Right cardiac atrium (tissue), 5 donors: ENCODE results near the gene ELF4. TPM values are rescaled to one million over a fixed set of nuclear protein-coding genes. Genes with fewer than 3 reads are reported as not detected.

ENCODE experiments used
- ATAC-seq, 2 donors: fragments of 200-7000 bp; cut with Tn5 transposase; one replicate each; pipeline versions ENCODE4 v1.8.0 to v1.9.1; 2020; ENCODE audit warnings: moderate library complexity in 2 of 2, mild to moderate bottlenecking in 1 of 2
- DNase-seq, 3 donors: peaks; one replicate each; pipeline ENCODE4 v3.0.0-alpha.2; 2020
- H3K27ac ChIP-seq: one replicate; pipeline ENCODE4 v1.5.1; 2013; ENCODE audit warnings: mild to moderate bottlenecking, low read length, control low read depth, moderate library complexity
- H3K27me3 ChIP-seq: one replicate; pipeline ENCODE4 v1.6.1; 2013; ENCODE audit not compliant: control insufficient read depth, insufficient read depth
- H3K4me1 ChIP-seq: one replicate; pipeline ENCODE4 v1.6.1; 2013; ENCODE audit warnings: low read length; ENCODE audit not compliant: control insufficient read depth, insufficient read depth
- H3K4me3 ChIP-seq: one replicate; pipeline ENCODE4 v1.5.1; 2013; ENCODE audit warnings: low read length, control low read depth
- H3K9me3 ChIP-seq: one replicate; pipeline ENCODE4 v1.6.1; 2013; ENCODE audit warnings: low read length; ENCODE audit not compliant: control insufficient read depth
- WGBS: extraction: QIAGEN DNeasy Blood & Tissue Kit; methylation state at CpG from one replicate; pipeline ENCODE4 v1.1.7; 2013; 5-methylcytosine and 5-hydroxymethylcytosine counted together
- intact Hi-C, 4 donors: fragments of 100-400 bp; cut with DNase I; formaldehyde crosslinking; loops; one replicate each; pipeline versions ENCODE4 v1.11.0 to v1.14.0; 2022 to 2023
- polyA plus RNA-seq: library from polyadenylated mRNA; stranded (reverse); fragments of 200-250 nt; gene quantifications from one replicate; pipeline ENCODE4 v1.2.3, GENCODE V29; 2013
- total RNA-seq, 4 donors: library from RNA; stranded (reverse); fragmentation: NEBNext Ultra II Directional; extraction: Animal tissue kit (Norgen Biotek cat#: 25700); gene quantifications; one replicate each; pipeline ENCODE4 v1.2.1, GENCODE V29; 2021
- donor health status: healthy with polysubstance abuse.
- donor health status: DM: no; HTN: yes; CAD: no.
- donor health status: DM: no; HTN: no; CAD: no.
- donor health status: DM: no; HTN: yes; CAD: no; lungs with severe emphysema.
- donor health status: DM: yes; HTN: yes; CAD: no.

ELF4 gene
- total and polyA plus RNA-seq, 5 donors = 1.7 to 5.6 (median 3.4) TPM

- no peak for DNase-seq
- Histone ChIP-seq H3K4me1 (no peaks in the 10 kb centered on the region), H3K27ac (no peak overlapping the region), H3K27me3 (no peaks in the 10 kb centered on the region), H3K9me3 (no peaks in the 10 kb centered on the region), H3K4me3 (no peak overlapping the region)
- peak; percentile 61 to 72 for ATAC-seq
- intact Hi-C loops = no loop called here
- WGBS = 46% methylated on average over 2 of the region's 2 CpGs
These were observed 70.5 kb downstream of the ELF4 start for GRCh38 chrX:130039847-130040246.

- intact Hi-C loops = no loop called here
- no peak for DNase-seq
- 82% methylated on average over 7 of the region's 7 CpGs for WGBS
- Histone ChIP-seq H3K27ac (no peak overlapping the region), H3K4me1 (no peaks in the 10 kb centered on the region), H3K27me3 (no peaks in the 10 kb centered on the region), H3K9me3 (no peaks in the 10 kb centered on the region), H3K4me3 (no peak overlapping the region)
- no peak for ATAC-seq
These were observed 76.1 kb downstream of the ELF4 start for GRCh38 chrX:130034178-130034577.

GRCh38 chrX:130032552-130032951 is 77.7 kb downstream of the ELF4 start:
- DNase-seq = no peak

GRCh38 chrX:130030826-130031225 is 79.5 kb downstream of the ELF4 start:
- intact Hi-C loops = no loop called here
- H3K27me3 ChIP-seq = no peaks in the 10 kb centered on the region
- no peaks in the 10 kb centered on the region for H3K9me3 ChIP-seq
- 76% methylated on average over 4 of the region's 4 CpGs for WGBS
- ATAC-seq (no peak), DNase-seq (no peak)
- H3K27ac ChIP-seq = no peak overlapping the region
- no peaks in the 10 kb centered on the region for H3K4me1 ChIP-seq
- no peak overlapping the region for H3K4me3 ChIP-seq

More at GRCh38 chrX:130032552-130032951, 77.7 kb downstream of the ELF4 start:
- Histone ChIP-seq H3K9me3 (no peaks in the 10 kb centered on the region), H3K4me1 (no peaks in the 10 kb centered on the region), H3K27me3 (no peaks in the 10 kb centered on the region), H3K4me3 (no peak overlapping the region), H3K27ac (no peak overlapping the region)
- ATAC-seq = no peak
- intact Hi-C loops = no loop called here
- 95% methylated on average over 3 of the region's 3 CpGs for WGBS

GRCh38 chrX:130028196-130028595 is 82.1 kb downstream of the ELF4 start:
- Histone ChIP-seq H3K27me3 (no peaks in the 10 kb centered on the region), H3K9me3 (no peaks in the 10 kb centered on the region), H3K4me3 (no peak overlapping the region), H3K4me1 (no peaks in the 10 kb centered on the region), H3K27ac (no peak overlapping the region)
- intact Hi-C loops = no loop called here
- 58% methylated on average over 5 of the region's 5 CpGs for WGBS
- DNase-seq (peak; percentile 50 to 80 (median 76)), ATAC-seq (no peak)

GRCh38 chrX:130027569-130027968 is 82.7 kb downstream of the ELF4 start:
- Histone ChIP-seq H3K4me3 (no peak overlapping the region), H3K9me3 (no peaks in the 10 kb centered on the region), H3K27me3 (no peaks in the 10 kb centered on the region), H3K4me1 (no peaks in the 10 kb centered on the region), H3K27ac (no peak overlapping the region)
- intact Hi-C loops = no loop called here
- ATAC-seq = no peak
- no peak for DNase-seq
- WGBS = 88% methylated on average over 4 of the region's 4 CpGs

GRCh38 chrX:130025256-130025655 is 85.0 kb downstream of the ELF4 start:
- Histone ChIP-seq H3K4me1 (no peaks in the 10 kb centered on the region), H3K27me3 (no peaks in the 10 kb centered on the region), H3K9me3 (no peaks in the 10 kb centered on the region), H3K27ac (no peak overlapping the region), H3K4me3 (no peak overlapping the region)
- intact Hi-C loops = loop anchor here in 1 of 4 donors (2.0 kb wide), 1 partner anchor 98 kb away; no protein-coding TSS in a partner anchor
- 81% methylated on average over 19 of the region's 19 CpGs for WGBS
- ATAC-seq (no peak), DNase-seq (no peak)

GRCh38 chrX:130024127-130024526 is 86.2 kb downstream of the ELF4 start:
- intact Hi-C loops = loop anchor here in 1 of 4 donors (2.0 kb wide), 1 partner anchor 97 kb away; no protein-coding TSS in a partner anchor
- peaks cover 4% of the 10 kb centered on the region for H3K4me1 ChIP-seq
- DNase-seq (peak; percentile 82 to 91 (median 89)), ATAC-seq (peak; percentile 95 to 96)
- 22% methylated on average over 9 of the region's 9 CpGs for WGBS
- H3K9me3 ChIP-seq = no peaks in the 10 kb centered on the region
- no peaks in the 10 kb centered on the region for H3K27me3 ChIP-seq
- no peak overlapping the region for H3K27ac ChIP-seq
- H3K4me3 ChIP-seq = no peak overlapping the region

GRCh38 chrX:130020661-130021324 is 89.5 kb downstream of the ELF4 start:
- intact Hi-C loops = no loop called here
- no peak overlapping the region for H3K4me3 ChIP-seq
- ATAC-seq = no peak
- no peaks in the 10 kb centered on the region for H3K9me3 ChIP-seq
- peak overlapping the region; percentile 19 for H3K27ac ChIP-seq
- no peak for DNase-seq
- peaks cover 5% of the 10 kb centered on the region for H3K4me1 ChIP-seq
- WGBS = 72% methylated on average over 15 of the region's 15 CpGs
- no peaks in the 10 kb centered on the region for H3K27me3 ChIP-seq

- Histone ChIP-seq H3K27ac (no peak overlapping the region), H3K9me3 (no peaks in the 10 kb centered on the region), H3K4me1 (peaks cover 5% of the 10 kb centered on the region), H3K27me3 (no peaks in the 10 kb centered on the region), H3K4me3 (no peak overlapping the region)
- DNase-seq (no peak), ATAC-seq (no peak)
- WGBS = 100% methylated on average over 1 of the region's 1 CpG
- intact Hi-C loops = no loop called here
These were observed 92.2 kb downstream of the ELF4 start for GRCh38 chrX:130018143-130018542.

- intact Hi-C loops = no loop called here
- no peak for ATAC-seq
- WGBS = 94% methylated on average over 15 of the region's 15 CpGs
These were observed 95.1 kb downstream of the ELF4 start for GRCh38 chrX:130015181-130015580.

More at GRCh38 chrX:130015181-130015580, 95.1 kb downstream of the ELF4 start:
- no peak for DNase-seq
- H3K9me3 ChIP-seq = no peaks in the 10 kb centered on the region
- no peak overlapping the region for H3K4me3 ChIP-seq
- peaks cover 5% of the 10 kb centered on the region for H3K4me1 ChIP-seq
- no peak overlapping the region for H3K27ac ChIP-seq
- H3K27me3 ChIP-seq = no peaks in the 10 kb centered on the region
